Activated T-helper 9 cell treated with anti-CD3 and anti-CD28 coated beads, Interleukin-2, amount 50 U/mL, for 16 hours (primary cell): ENCODE measurements around the gene MTARC1.

ENCODE experiments used
- DNase-seq: peaks from one replicate; pipeline ENCODE4 v3.0.0-alpha.2; 2020; ENCODE audit warnings: low read depth

Gene MTARC1

DNA sequence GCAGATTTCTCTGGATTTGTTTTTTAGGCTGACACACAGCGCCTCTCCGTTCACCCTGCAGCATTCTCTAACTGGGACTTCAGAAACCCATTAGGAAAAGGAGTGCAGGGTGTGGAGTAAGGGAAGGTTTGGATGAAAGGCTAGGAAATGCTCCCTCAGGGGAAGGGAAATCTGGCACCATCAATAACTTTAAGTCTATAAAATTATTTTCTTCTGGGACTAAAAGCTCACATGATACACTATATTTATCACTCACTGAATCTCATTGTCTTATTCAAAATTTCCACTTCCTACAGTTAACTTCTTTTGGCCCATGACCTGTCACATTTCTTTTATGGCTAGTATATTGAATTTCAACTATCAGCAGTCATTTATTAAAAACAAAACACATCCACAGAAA lies 46.7 kb downstream of the MTARC1 start:
- DNase-seq, result no peak

- DNase-seq, result no peak
Observed at GRCh38 chr1:220834155-220834870, 47.6 kb downstream of the MTARC1 start.
